Upper lobe of right lung (tissue), 1 donor: ENCODE measurements around the gene STMP1. TPM values are rescaled to one million over a fixed set of nuclear protein-coding genes. Genes with fewer than 3 reads are reported as not detected.
"Not testable (repeated sequence)": the region's sequence is repeated elsewhere in the genome, so short reads cannot be mapped to it uniquely, and the experiment has no call there.

ENCODE experiments used
- ATAC-seq: fragments of 200-7000 bp; cut with Tn5 transposase; one replicate; pipeline ENCODE4 v1.9.1; 2020; ENCODE audit warnings: mild to moderate bottlenecking, moderate library complexity
- DNase-seq: peaks from one replicate; pipeline ENCODE4 v3.0.0-alpha.2; 2020
- H3K27ac ChIP-seq: fragments of 200-600 bp; one replicate; pipeline ENCODE4 v1.8.0; 2022
- H3K27me3 ChIP-seq: fragments of 200-600 bp; one replicate; pipeline ENCODE4 v1.8.0; 2022; ENCODE audit warnings: mild to moderate bottlenecking
- H3K36me3 ChIP-seq: fragments of 200-600 bp; one replicate; pipeline ENCODE4 v1.8.0; 2022
- H3K4me1 ChIP-seq: fragments of 200-600 bp; one replicate; pipeline ENCODE4 v1.8.0; 2022
- H3K4me3 ChIP-seq: fragments of 200-600 bp; one replicate; pipeline ENCODE4 v1.8.0; 2022; ENCODE audit warnings: mild to moderate bottlenecking
- H3K9me3 ChIP-seq: fragments of 200-600 bp; one replicate; pipeline ENCODE4 v1.8.0; 2022
- intact Hi-C: fragments of 100-400 bp; cut with DNase I; formaldehyde crosslinking; loops from one replicate; pipeline ENCODE4 v1.11.0; 2022
- total RNA-seq: library from RNA; stranded (reverse); fragmentation: NEBNext Ultra II Directional; extraction: Animal tissue kit (Norgen Biotek cat#: 25700); gene quantifications from one replicate; pipeline ENCODE4 v1.2.1, GENCODE V29; 2021
- TF ChIP-seq, protein P1 (sequence below): fragments of 200-600 bp; IDR thresholded peaks from one replicate; pipeline ENCODE4 v1.8.0; 2022; ENCODE audit warnings: antibody characterized with exemption
- donor health status: DM: no; HTN: yes; CAD: no; lungs with severe emphysema.

STMP1 gene
- total RNA-seq, 1 donor from 2014 or later, result 23.4 TPM

DNA sequence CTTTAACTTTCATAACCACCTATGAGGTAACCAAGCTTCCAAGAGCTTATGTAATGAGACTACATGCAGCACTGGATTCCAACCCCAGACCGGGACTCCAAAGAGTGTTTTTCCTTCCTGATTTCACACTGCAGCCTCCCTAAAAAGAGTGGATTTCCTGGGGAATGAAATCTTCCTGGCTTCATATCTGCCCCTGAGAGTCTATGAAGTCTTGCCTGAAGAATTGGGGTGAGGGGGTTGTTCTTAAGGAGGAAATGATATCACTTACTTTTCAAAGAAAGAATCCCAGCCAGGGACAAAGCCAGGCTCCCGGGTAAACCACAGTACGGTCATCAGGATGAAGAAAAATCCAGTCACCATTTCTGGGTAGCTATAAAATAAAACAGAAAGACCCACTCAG, 29.7 kb downstream of the STMP1 start:
- Histone ChIP-seq H3K4me1 (no peaks in the 10 kb centered on the region), H3K4me3 (no peak overlapping the region), H3K36me3 (peaks cover 9% of the 10 kb centered on the region), H3K27me3 (no peaks in the 10 kb centered on the region), H3K9me3 (no peaks in the 10 kb centered on the region), H3K27ac (no peak overlapping the region)
- TF ChIP-seq, protein P1, sequence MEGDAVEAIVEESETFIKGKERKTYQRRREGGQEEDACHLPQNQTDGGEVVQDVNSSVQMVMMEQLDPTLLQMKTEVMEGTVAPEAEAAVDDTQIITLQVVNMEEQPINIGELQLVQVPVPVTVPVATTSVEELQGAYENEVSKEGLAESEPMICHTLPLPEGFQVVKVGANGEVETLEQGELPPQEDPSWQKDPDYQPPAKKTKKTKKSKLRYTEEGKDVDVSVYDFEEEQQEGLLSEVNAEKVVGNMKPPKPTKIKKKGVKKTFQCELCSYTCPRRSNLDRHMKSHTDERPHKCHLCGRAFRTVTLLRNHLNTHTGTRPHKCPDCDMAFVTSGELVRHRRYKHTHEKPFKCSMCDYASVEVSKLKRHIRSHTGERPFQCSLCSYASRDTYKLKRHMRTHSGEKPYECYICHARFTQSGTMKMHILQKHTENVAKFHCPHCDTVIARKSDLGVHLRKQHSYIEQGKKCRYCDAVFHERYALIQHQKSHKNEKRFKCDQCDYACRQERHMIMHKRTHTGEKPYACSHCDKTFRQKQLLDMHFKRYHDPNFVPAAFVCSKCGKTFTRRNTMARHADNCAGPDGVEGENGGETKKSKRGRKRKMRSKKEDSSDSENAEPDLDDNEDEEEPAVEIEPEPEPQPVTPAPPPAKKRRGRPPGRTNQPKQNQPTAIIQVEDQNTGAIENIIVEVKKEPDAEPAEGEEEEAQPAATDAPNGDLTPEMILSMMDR, result no peak
- ATAC-seq (no peak), DNase-seq (no peak)
- intact Hi-C loops, result no loop called here

DNA sequence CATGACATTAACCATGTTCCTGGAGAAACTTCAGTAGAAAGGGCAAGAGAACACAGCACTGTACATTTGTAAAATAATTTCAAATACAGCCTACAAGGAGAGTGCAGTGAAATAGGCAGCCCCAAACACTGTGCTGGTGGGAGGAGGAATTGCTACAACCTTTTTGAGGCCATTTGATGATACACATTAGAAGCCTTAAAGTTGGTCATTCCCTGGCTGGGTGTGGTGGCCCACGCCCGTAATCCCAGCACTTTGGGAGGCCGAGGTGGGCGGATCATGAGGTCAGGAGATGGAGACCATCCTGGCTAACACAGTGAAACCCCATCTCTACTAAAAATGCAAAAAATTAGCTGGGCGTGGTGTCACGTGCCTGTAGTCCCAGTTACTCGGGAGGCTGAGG, 30.3 kb downstream of the STMP1 start:
- H3K36me3 ChIP-seq, ATAC-seq, H3K27me3 ChIP-seq, H3K4me1 ChIP-seq, H3K27ac ChIP-seq, intact Hi-C loops, DNase-seq, H3K9me3 ChIP-seq, H3K4me3 ChIP-seq: not testable (repeated sequence)

DNA sequence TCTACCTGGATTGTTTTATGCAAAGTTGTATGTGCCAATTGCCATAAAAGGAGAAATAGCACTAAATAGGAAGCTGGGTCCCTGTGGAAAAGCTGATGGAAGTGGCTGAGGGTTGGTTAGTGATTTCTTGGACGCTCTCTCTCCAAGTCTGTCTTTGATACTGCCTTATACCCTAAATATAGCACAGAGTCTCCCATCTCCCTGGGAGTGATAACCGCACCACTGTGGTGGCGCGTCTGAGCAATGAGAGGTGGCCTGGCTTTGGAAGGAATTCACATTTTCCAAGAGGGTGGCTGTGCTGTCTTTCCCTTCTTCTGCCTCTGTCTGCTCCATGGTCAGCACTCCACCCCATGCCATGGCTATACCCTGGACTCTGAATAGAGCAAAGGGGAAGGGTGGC, 31.2 kb downstream of the STMP1 start:
- Histone ChIP-seq H3K27me3 (no peaks in the 10 kb centered on the region), H3K9me3 (no peaks in the 10 kb centered on the region), H3K36me3 (peaks cover 9% of the 10 kb centered on the region), H3K4me1 (no peaks in the 10 kb centered on the region), H3K4me3 (no peak overlapping the region), H3K27ac (no peak overlapping the region)
- TF ChIP-seq, protein P1, result no peak
- ATAC-seq, result no peak
- no peak for DNase-seq
- intact Hi-C loops, result no loop called here

DNA sequence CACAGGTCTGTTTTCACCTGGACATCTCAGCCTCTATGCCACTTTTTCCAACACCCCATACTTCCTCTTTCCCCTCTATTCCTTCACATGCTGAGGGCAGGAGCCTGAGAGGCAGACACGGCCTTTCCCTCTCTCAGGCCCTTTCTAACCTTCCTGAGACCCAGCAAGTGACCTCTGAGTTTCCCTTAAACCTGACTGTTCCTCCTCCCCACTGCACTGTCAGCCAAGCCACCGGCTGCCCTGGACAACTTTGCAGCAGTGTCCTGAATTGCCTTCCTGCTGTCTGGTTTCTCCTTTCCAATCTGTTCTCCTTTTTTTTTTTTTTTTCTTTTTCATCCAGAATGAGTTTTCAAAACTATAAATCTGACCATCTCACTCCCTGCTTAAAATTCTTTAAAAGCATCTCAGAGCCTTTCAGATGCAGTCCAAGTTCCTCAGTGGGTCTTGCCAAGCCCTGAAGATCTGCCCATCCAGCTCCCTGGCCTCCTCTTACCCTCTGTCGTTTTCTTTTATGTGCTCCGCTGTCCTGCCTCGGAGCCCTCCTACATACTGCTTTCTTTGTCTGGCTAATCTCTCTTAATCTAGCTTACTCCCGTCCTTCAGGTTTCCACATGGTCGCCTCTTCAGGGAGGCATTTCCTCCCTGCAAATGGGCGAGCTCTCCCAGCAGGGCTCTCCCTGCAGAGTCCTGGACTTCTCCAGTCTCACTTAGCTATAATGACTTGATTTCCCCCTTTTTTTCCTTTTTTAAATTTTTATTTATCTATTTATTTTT, 35.1 kb downstream of the STMP1 start:
- no peak for DNase-seq
- intact Hi-C loops, result no loop called here
- Histone ChIP-seq H3K4me1 (no peaks in the 10 kb centered on the region), H3K4me3 (no peak overlapping the region), H3K27ac (no peak overlapping the region), H3K9me3 (no peaks in the 10 kb centered on the region), H3K36me3 (no peaks in the 10 kb centered on the region), H3K27me3 (no peaks in the 10 kb centered on the region)
- no peak for ATAC-seq
- TF ChIP-seq, protein P1, result no peak

DNA sequence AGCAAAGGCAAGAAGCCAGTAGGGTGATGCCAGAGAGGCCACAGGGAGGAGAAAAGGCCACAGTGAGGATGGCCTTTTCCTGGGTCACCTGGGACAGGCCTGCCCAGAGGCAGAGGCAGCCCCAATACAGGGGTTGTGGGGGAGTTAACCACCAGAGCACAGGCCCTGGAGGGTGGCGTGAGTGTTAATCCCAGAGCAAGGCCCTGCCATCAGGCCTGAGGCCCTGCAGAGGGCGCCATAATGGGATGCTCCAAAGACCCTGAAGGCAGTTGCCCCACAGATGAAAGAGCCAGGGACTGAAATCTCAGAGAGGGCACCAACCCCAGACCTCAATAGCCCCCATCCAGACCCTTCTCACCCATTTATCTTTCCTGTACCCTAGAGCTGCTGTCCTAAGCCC, 41.8 kb downstream of the STMP1 start:
- DNase-seq, result no peak
- intact Hi-C loops, result no loop called here

DNA sequence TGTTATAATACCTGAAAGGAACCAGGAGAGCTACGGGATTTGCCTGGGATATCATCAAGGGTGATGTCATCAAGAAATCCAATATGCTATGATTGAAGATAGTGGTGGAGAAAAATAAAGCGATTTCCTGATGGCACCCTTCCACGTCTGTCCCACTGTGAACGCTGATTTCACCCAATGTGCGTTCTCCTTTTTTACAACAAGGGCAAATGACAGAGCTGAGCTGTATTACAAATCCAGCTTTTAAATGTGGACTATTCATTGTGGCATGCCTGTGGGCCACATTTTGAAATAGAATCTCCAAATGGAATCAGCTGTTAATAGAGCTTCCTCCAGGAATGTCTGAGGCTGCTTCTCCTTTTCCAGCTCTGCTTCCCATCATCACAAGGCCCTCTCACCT, 42.4 kb downstream of the STMP1 start:
- H3K4me3 ChIP-seq, result no peak overlapping the region

More for the DNA sequence above, 41.8 kb downstream of the STMP1 start:
- TF ChIP-seq, protein P1, result no peak
- Histone ChIP-seq H3K4me1 (no peaks in the 10 kb centered on the region), H3K27ac (no peak overlapping the region), H3K9me3 (no peaks in the 10 kb centered on the region), H3K36me3 (no peaks in the 10 kb centered on the region), H3K27me3 (no peaks in the 10 kb centered on the region), H3K4me3 (no peak overlapping the region)
- ATAC-seq, result no peak

More for the DNA sequence above, 42.4 kb downstream of the STMP1 start:
- DNase-seq (no peak), ATAC-seq (no peak)
- Histone ChIP-seq H3K9me3 (no peaks in the 10 kb centered on the region), H3K27ac (no peak overlapping the region), H3K36me3 (no peaks in the 10 kb centered on the region), H3K27me3 (no peaks in the 10 kb centered on the region), H3K4me1 (no peaks in the 10 kb centered on the region)
- TF ChIP-seq, protein P1, result no peak
- intact Hi-C loops, result no loop called here
